Neural cell (in vitro differentiated cells): ENCODE data around the gene CYP26A1. TPM values are rescaled to one million over a fixed set of nuclear protein-coding genes. Genes with fewer than 3 reads are reported as not detected.

Experiments
- H2AFZ ChIP-seq: fragments of 200-600, 300-800 bp; sonication (generic), shearing (Covaris generic); 2 replicates; pipeline ENCODE4 v1.6.0; 2014; ENCODE audit warnings: low read depth, mild to moderate bottlenecking, antibody characterized with exemption, low read length, moderate library complexity
- H3F3A ChIP-seq: fragments of 200-600 bp; shearing (Covaris generic); 2 replicates; pipeline ENCODE4 v1.6.1; 2016; ENCODE audit warnings: mild to moderate bottlenecking, moderate library complexity, mixed read lengths, antibody characterized with exemption, low read length; ENCODE audit not compliant: insufficient read depth, poor library complexity, severe bottlenecking
- H3K27ac ChIP-seq: fragments of 200-600, 300-800 bp; sonication (generic), shearing (Covaris generic); 2 replicates; pipeline ENCODE4 v1.5.1; 2014; ENCODE audit warnings: mild to moderate bottlenecking, low read length, moderate library complexity
- H3K27me3 ChIP-seq: fragments of 300-800, 200-600 bp; sonication (generic), shearing (Covaris generic); 2 replicates; pipeline ENCODE4 v1.6.0; 2014; ENCODE audit warnings: mild to moderate bottlenecking, low read depth, low read length, moderate library complexity; ENCODE audit not compliant: insufficient read depth
- H3K36me3 ChIP-seq: fragments of 300-800, 200-600 bp; sonication (generic), shearing (Covaris generic); 2 replicates; pipeline ENCODE4 v1.5.1; 2014; ENCODE audit warnings: mild to moderate bottlenecking, antibody characterized with exemption, low read length, moderate library complexity; ENCODE audit not compliant: insufficient read depth
- H3K4me2 ChIP-seq: fragments of 300-800, 200-600 bp; sonication (generic), shearing (Covaris generic); 2 replicates; pipeline ENCODE4 v1.6.0; 2014; ENCODE audit warnings: mild to moderate bottlenecking, low read length
- H3K4me3 ChIP-seq: fragments of 300-800, 200-600 bp; sonication (generic), shearing (Covaris generic); 2 replicates; pipeline ENCODE4 v1.5.1; 2014; ENCODE audit warnings: mild to moderate bottlenecking, low read length, moderate library complexity
- H3K79me2 ChIP-seq: fragments of 200-600 bp; shearing (Covaris generic); replicated peaks from 2 replicates; pipeline ENCODE4 v1.6.0; 2014; ENCODE audit warnings: mild to moderate bottlenecking, low read length, moderate library complexity; ENCODE audit not compliant: insufficient read depth
- H3K9ac ChIP-seq: fragments of 300-800, 200-600 bp; sonication (generic), shearing (Covaris generic); 2 replicates; pipeline ENCODE4 v1.6.1; 2016; ENCODE audit warnings: mild to moderate bottlenecking, low read length, mixed read lengths
- H3K9me2 ChIP-seq: fragments of 200-600 bp; shearing (Covaris generic); 2 replicates; pipeline ENCODE4 v1.6.1; 2016; ENCODE audit warnings: mild to moderate bottlenecking, low read length, mixed read lengths; ENCODE audit not compliant: insufficient read depth
- H3K9me3 ChIP-seq: fragments of 200-600, 300-800 bp; sonication (generic), shearing (Covaris generic); 2 replicates; pipeline ENCODE4 v1.6.1; 2016; ENCODE audit warnings: mild to moderate bottlenecking, mixed run types, low read length, moderate library complexity, mixed read lengths
- H4K20me1 ChIP-seq: fragments of 200-600 bp; shearing (Covaris generic); 2 replicates; pipeline ENCODE4 v1.6.1; 2016; ENCODE audit warnings: mild to moderate bottlenecking, mixed run types; ENCODE audit not compliant: insufficient read depth
- EP300 ChIP-seq: fragments of 450-650 bp; conservative IDR thresholded peaks from 2 replicates; pipeline ENCODE4 v1.6.1; 2014; ENCODE audit warnings: antibody characterized with exemption, mild to moderate bottlenecking, moderate library complexity; ENCODE audit not compliant: poor library complexity, severe bottlenecking
- EZH2 ChIP-seq: fragments of 200-600, 300-800 bp; shearing (Covaris generic), sonication (generic); IDR thresholded peaks from 2 replicates; pipeline ENCODE4 v1.6.1; 2014; ENCODE audit warnings: antibody characterized with exemption, low read length, borderline replicate concordance, mild to moderate bottlenecking; ENCODE audit not compliant: insufficient read depth, poor library complexity, severe bottlenecking
- MXI1 ChIP-seq: fragments of 450-650 bp; conservative IDR thresholded peaks from 2 replicates; pipeline ENCODE4 v1.6.1; 2014; ENCODE audit warnings: antibody characterized with exemption, mild to moderate bottlenecking; ENCODE audit not compliant: poor library complexity, severe bottlenecking
- POLR2AphosphoS5 ChIP-seq: IDR thresholded peaks from 2 replicates; pipeline ENCODE4 v1.6.1; 2012
- RAD21 ChIP-seq: fragments of 450-650 bp; conservative IDR thresholded peaks from 2 replicates; pipeline ENCODE4 v1.6.1; 2014; ENCODE audit warnings: antibody characterized with exemption, mild to moderate bottlenecking, moderate library complexity
- SMC3 ChIP-seq: fragments of 450-650 bp; conservative IDR thresholded peaks from 2 replicates; pipeline ENCODE4 v1.6.1; 2014; ENCODE audit warnings: antibody characterized with exemption, mild to moderate bottlenecking, moderate library complexity; ENCODE audit not compliant: poor library complexity
- TAF1 ChIP-seq: IDR thresholded peaks from 2 replicates; pipeline ENCODE4 v1.6.1; 2012; ENCODE audit warnings: low read depth
- polyA plus RNA-seq: library from polyadenylated mRNA; depleted of rRNA; stranded (reverse); fragments of >200 nt; gene quantifications from 2 replicates; pipeline ENCODE4 v1.2.3, GENCODE V29; 2014
- TF ChIP-seq, protein P1 (sequence below): IDR thresholded peaks from 2 replicates; pipeline ENCODE4 v1.6.1; 2012; ENCODE audit warnings: borderline replicate concordance
- TF ChIP-seq, protein P2 (sequence below): fragments of 450-650 bp; IDR thresholded peaks from 2 replicates; pipeline ENCODE4 v1.5.1; 2014; ENCODE audit warnings: antibody characterized with exemption, mild to moderate bottlenecking, moderate library complexity; ENCODE audit not compliant: poor library complexity, severe bottlenecking

CYP26A1 gene
- polyA plus RNA-seq, 1 donor from 2014 or later, result 0.77 TPM

GRCh38 chr10:93106631-93107072, 33.0 kb downstream of the CYP26A1 start:
- Histone ChIP-seq H3K27me3 (no peaks in the 10 kb centered on the region), H3K9me2 (no peaks in the 10 kb centered on the region), H2AFZ (no peak overlapping the region), H3K9ac (no peak overlapping the region), H3F3A (no peaks in the 10 kb centered on the region), H3K9me3 (no peaks in the 10 kb centered on the region), H3K27ac (no peak overlapping the region), H3K79me2 (no peaks in the 10 kb centered on the region), H3K36me3 (no peaks in the 10 kb centered on the region), H4K20me1 (no peaks in the 10 kb centered on the region), H3K4me2 (no peak overlapping the region), H3K4me3 (no peak overlapping the region)
- TF ChIP-seq TAF1, result no peak
- TF ChIP-seq MXI1, result no peak
- no peak for TF ChIP-seq EP300
- no peak for TF ChIP-seq POLR2AphosphoS5
- TF ChIP-seq, protein P1, sequence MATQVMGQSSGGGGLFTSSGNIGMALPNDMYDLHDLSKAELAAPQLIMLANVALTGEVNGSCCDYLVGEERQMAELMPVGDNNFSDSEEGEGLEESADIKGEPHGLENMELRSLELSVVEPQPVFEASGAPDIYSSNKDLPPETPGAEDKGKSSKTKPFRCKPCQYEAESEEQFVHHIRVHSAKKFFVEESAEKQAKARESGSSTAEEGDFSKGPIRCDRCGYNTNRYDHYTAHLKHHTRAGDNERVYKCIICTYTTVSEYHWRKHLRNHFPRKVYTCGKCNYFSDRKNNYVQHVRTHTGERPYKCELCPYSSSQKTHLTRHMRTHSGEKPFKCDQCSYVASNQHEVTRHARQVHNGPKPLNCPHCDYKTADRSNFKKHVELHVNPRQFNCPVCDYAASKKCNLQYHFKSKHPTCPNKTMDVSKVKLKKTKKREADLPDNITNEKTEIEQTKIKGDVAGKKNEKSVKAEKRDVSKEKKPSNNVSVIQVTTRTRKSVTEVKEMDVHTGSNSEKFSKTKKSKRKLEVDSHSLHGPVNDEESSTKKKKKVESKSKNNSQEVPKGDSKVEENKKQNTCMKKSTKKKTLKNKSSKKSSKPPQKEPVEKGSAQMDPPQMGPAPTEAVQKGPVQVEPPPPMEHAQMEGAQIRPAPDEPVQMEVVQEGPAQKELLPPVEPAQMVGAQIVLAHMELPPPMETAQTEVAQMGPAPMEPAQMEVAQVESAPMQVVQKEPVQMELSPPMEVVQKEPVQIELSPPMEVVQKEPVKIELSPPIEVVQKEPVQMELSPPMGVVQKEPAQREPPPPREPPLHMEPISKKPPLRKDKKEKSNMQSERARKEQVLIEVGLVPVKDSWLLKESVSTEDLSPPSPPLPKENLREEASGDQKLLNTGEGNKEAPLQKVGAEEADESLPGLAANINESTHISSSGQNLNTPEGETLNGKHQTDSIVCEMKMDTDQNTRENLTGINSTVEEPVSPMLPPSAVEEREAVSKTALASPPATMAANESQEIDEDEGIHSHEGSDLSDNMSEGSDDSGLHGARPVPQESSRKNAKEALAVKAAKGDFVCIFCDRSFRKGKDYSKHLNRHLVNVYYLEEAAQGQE, result no peak
- TF ChIP-seq RAD21, result no peak
- TF ChIP-seq EZH2, result no peak
- TF ChIP-seq SMC3, result no peak
- TF ChIP-seq, protein P2, sequence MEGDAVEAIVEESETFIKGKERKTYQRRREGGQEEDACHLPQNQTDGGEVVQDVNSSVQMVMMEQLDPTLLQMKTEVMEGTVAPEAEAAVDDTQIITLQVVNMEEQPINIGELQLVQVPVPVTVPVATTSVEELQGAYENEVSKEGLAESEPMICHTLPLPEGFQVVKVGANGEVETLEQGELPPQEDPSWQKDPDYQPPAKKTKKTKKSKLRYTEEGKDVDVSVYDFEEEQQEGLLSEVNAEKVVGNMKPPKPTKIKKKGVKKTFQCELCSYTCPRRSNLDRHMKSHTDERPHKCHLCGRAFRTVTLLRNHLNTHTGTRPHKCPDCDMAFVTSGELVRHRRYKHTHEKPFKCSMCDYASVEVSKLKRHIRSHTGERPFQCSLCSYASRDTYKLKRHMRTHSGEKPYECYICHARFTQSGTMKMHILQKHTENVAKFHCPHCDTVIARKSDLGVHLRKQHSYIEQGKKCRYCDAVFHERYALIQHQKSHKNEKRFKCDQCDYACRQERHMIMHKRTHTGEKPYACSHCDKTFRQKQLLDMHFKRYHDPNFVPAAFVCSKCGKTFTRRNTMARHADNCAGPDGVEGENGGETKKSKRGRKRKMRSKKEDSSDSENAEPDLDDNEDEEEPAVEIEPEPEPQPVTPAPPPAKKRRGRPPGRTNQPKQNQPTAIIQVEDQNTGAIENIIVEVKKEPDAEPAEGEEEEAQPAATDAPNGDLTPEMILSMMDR, result no peak

GRCh38 chr10:93110472-93111146, 36.9 kb downstream of the CYP26A1 start:
- Histone ChIP-seq H3K27me3 (no peaks in the 10 kb centered on the region), H3K9me2 (no peaks in the 10 kb centered on the region), H3K27ac (no peak overlapping the region), H3K9me3 (no peaks in the 10 kb centered on the region), H3K36me3 (no peaks in the 10 kb centered on the region), H3K79me2 (no peaks in the 10 kb centered on the region), H4K20me1 (no peaks in the 10 kb centered on the region), H3F3A (no peaks in the 10 kb centered on the region), H3K9ac (no peak overlapping the region), H2AFZ (no peak overlapping the region), H3K4me2 (no peak overlapping the region), H3K4me3 (no peak overlapping the region)
- no peak for TF ChIP-seq MXI1
- no peak for TF ChIP-seq EP300
- TF ChIP-seq, protein P1, result no peak
- TF ChIP-seq RAD21, result no peak
- TF ChIP-seq TAF1, result no peak
- TF ChIP-seq, protein P2, result no peak
